K562 (cell line): ENCODE results near the gene ADCY5. TPM values are rescaled to one million over a fixed set of nuclear protein-coding genes. Genes with fewer than 3 reads are reported as not detected.

Source experiments
- ATAC-seq: fragments of 200-7000 bp; cut with Tn5 transposase; 3 replicates; pipeline ENCODE4 v1.9.1; 2020; ENCODE audit warnings: moderate library complexity
- BruUV-seq: library from RNA; stranded (reverse); fragments of 400-500 nt; replicated peaks from 2 replicates; lab custom pipeline; 2021; lab: Mats Ljungman, UMichigan
- CTCF ChIA-PET: fragments of 300-600 bp; formaldehyde crosslinking; extraction: SDS; loops from one replicate; lab custom pipeline; 2021; ENCODE audit warnings: low intra/inter-chr PET ratio; lab: Yijun Ruan, JAX
- POLR2A ChIA-PET: fragments of 300-600, 350-650 bp; sonication (Branson Sonifier 250); formaldehyde crosslinking; extraction: SDS; loops from one replicate; lab custom pipeline; 2021; ENCODE audit warnings: antibody characterized with exemption, inconsistent platforms; lab: Yijun Ruan, JAX
- DNase-seq, 4 experiments: peaks; one replicate each; pipeline versions ENCODE4 v3.0.0 to v3.0.0-alpha.2; 2011 to 2018; ENCODE audit warnings: low spot score in 3 of 4, mixed read lengths in 3 of 4; ENCODE audit errors: extremely low read depth in 1 of 4
- FAIRE-seq: peaks from 2 replicates; lab custom pipeline; 2011; peaks lifted over from hg19 to GRCh38; lab: Jason Lieb, UNC
- H2AFZ ChIP-seq: 2 replicates; pipeline ENCODE4 v1.6.0; 2011; ENCODE audit warnings: low read depth, low read length, control low read depth, inconsistent platforms
- H3K27ac ChIP-seq: fragments of 200-600 bp; 3 replicates; pipeline ENCODE4 v1.8.0; 2011; ENCODE audit warnings: low read depth, mild to moderate bottlenecking, control low read depth, inconsistent platforms, low read length, moderate library complexity, mixed read lengths; ENCODE audit errors: extremely low read depth
- H3K27me3 ChIP-seq, 2 experiments: fragments of 300-600 bp in 1 of 2; 2 replicates in 1 of 2; 3 replicates in 1 of 2; pipeline versions ENCODE4 v1.6.0 to v1.8.0; 2011; ENCODE audit warnings: inconsistent platforms in 2 of 2, low read length in 2 of 2, mild to moderate bottlenecking in 1 of 2, mixed read lengths in 1 of 2, moderate library complexity in 1 of 2; ENCODE audit not compliant: control insufficient read depth in 2 of 2, insufficient read depth in 2 of 2
- H3K36me3 ChIP-seq: fragments of 300-600 bp; 3 replicates; pipeline ENCODE4 v1.8.0; 2011; ENCODE audit warnings: mild to moderate bottlenecking, low read length, inconsistent platforms; ENCODE audit not compliant: control insufficient read depth, insufficient read depth
- H3K4me1 ChIP-seq, 2 experiments: fragments of 200-600 bp in 1 of 2; replicated peaks in 1 of 2; 2 replicates in 1 of 2; 3 replicates in 1 of 2; pipeline versions ENCODE4 v1.5.1 to v1.8.0; 2011; ENCODE audit warnings: inconsistent platforms in 2 of 2, low read length in 2 of 2, mild to moderate bottlenecking in 1 of 2, mixed read lengths in 1 of 2, moderate library complexity in 1 of 2; ENCODE audit not compliant: control insufficient read depth in 2 of 2, insufficient read depth in 2 of 2
- H3K4me2 ChIP-seq: 2 replicates; pipeline ENCODE4 v1.6.1; 2011; ENCODE audit warnings: low read length, control low read depth, inconsistent platforms, mixed read lengths; ENCODE audit not compliant: insufficient read depth
- H3K4me3 ChIP-seq: fragments of 200-600 bp; sonication (generic), shearing (Covaris generic); 2 replicates; pipeline ENCODE4 v1.5.1; 2016; ENCODE audit warnings: control low read depth, inconsistent platforms
- H3K79me2 ChIP-seq: fragments of 200-600 bp; 3 replicates; pipeline ENCODE4 v1.8.0; 2011; ENCODE audit warnings: low read length, inconsistent platforms; ENCODE audit not compliant: control insufficient read depth, insufficient read depth
- H3K9ac ChIP-seq, 2 experiments: 2 replicates each; pipeline versions ENCODE4 v1.6.0 to v1.6.1; 2011; ENCODE audit warnings: low read depth in 2 of 2, low read length in 2 of 2, control low read depth in 1 of 2, inconsistent platforms in 1 of 2, mild to moderate bottlenecking in 1 of 2, mixed read lengths in 1 of 2; ENCODE audit not compliant: insufficient read depth in 1 of 2
- H3K9me1 ChIP-seq: one replicate; pipeline ENCODE4 v1.6.0; 2011; ENCODE audit warnings: inconsistent platforms, mild to moderate bottlenecking, low read length, moderate library complexity; ENCODE audit not compliant: control insufficient read depth, insufficient read depth
- H3K9me3 ChIP-seq: replicated peaks from 2 replicates; pipeline ENCODE4 v1.5.1; 2011; ENCODE audit warnings: low read depth, low read length, inconsistent platforms; ENCODE audit not compliant: control insufficient read depth, insufficient read depth
- H4K20me1 ChIP-seq: replicated peaks from 2 replicates; pipeline ENCODE4 v1.6.1; 2011; ENCODE audit warnings: low read length, inconsistent platforms, mixed read lengths; ENCODE audit not compliant: control insufficient read depth, insufficient read depth
- FOSL1 ChIP-seq: fragments of 200-800 bp; sonication (Bioruptor generic); conservative IDR thresholded peaks from 2 replicates; pipeline ENCODE4 v1.6.1; 2016; ENCODE audit warnings: missing genetic modification characterization, missing compliant biosample characterization
- POLR2B ChIP-seq: fragments of 450-650 bp; IDR thresholded peaks from 2 replicates; pipeline ENCODE4 v1.6.1; 2018; ENCODE audit warnings: low read depth; ENCODE audit not compliant: partially characterized antibody
- RAD21 ChIP-seq, 2 experiments: fragments of 250-450 bp in 1 of 2; fragments of 450-650 bp in 1 of 2; sonication (Bioruptor Pico) in 1 of 2; formaldehyde crosslinking in 1 of 2; IDR thresholded peaks in 1 of 2; conservative IDR thresholded peaks in 1 of 2; 2 replicates each; pipeline versions ENCODE4 v1.4.0 to v1.8.0; 2020 to 2022; ENCODE audit warnings: mild to moderate bottlenecking in 2 of 2, moderate library complexity in 1 of 2
- WGBS: fragments of 100-300 bp; shearing (Covaris generic); methylation state at CpG from one replicate; pipeline ENCODE4 v1.1.6; 2016; ENCODE audit warnings: low coverage, mixed read lengths; ENCODE audit not compliant: insufficient coverage; ENCODE audit errors: missing lambda C conversion rate; 5-methylcytosine and 5-hydroxymethylcytosine counted together
- in situ Hi-C: fragments of 300-500 bp; cut with MboI; formaldehyde crosslinking; loops from 4 replicates; pipeline ENCODE4 v1.15.0; 2018; ENCODE audit warnings: inconsistent platforms, mixed read lengths
- intact Hi-C: fragments of 100-400 bp; cut with micrococcal nuclease; formaldehyde crosslinking; loops from 2 replicates; pipeline ENCODE4 v1.14.2; 2022
- polyA plus RNA-seq, 8 experiments: library from polyadenylated mRNA; depleted of rRNA in 4 of 8; stranded (reverse) in 5 of 8; unstranded in 3 of 8; fragments of >200 nt; fragmentation: Nextera tagmentation in 2 of 8; fragmentation: Illumina TruSeq in 1 of 8; extraction: Ambion mirVana in 2 of 8; extraction: Trizol in 1 of 8; gene quantifications; 2 replicates each; pipeline versions ENCODE4 v1.2.1 to v1.2.3, GENCODE V29; 2011 to 2014; ENCODE audit warnings: inconsistent platforms in 1 of 8, missing spikeins in 1 of 8
- total RNA-seq, 7 experiments: library from RNA; depleted of rRNA in 6 of 7; stranded (reverse); fragments of >200 nt in 6 of 7; fragmentation: Illumina TruSeq in 2 of 7; extraction: Trizol in 2 of 7; gene quantifications; 2 replicates each; pipeline versions ENCODE4 v1.2.1 to v1.2.3, GENCODE V29; 2011 to 2021; ENCODE audit warnings: low replicate concordance in 1 of 7
- TF ChIP-seq, protein P1 (sequence below), 3 experiments: IDR thresholded peaks in 2 of 3; conservative IDR thresholded peaks in 1 of 3; 2 replicates each; pipeline ENCODE4 v1.5.1; 2011 to 2012; ENCODE audit warnings: low read length in 3 of 3, mild to moderate bottlenecking in 3 of 3, control low read depth in 2 of 3, improper control_type of control experiment in 1 of 3, inconsistent platforms in 1 of 3, low read depth in 1 of 3, mixed read lengths in 1 of 3, moderate library complexity in 1 of 3; ENCODE audit not compliant: insufficient read depth in 2 of 3
- TF ChIP-seq, protein P2 (sequence below), 2 experiments: fragments of 450-650 bp; formaldehyde crosslinking in 1 of 2; IDR thresholded peaks; 2 replicates each; pipeline versions ENCODE4 v1.4.0 to v1.6.1; 2014 to 2020; ENCODE audit warnings: mild to moderate bottlenecking in 2 of 2, borderline replicate concordance in 1 of 2, low read depth in 1 of 2
- TF ChIP-seq, protein P3 (sequence below): fragments of 200-400 bp; formaldehyde crosslinking; IDR thresholded peaks from 2 replicates; pipeline ENCODE4 v1.6.1; 2017; ENCODE audit warnings: mild to moderate bottlenecking, low read depth, low read length, moderate library complexity

The ADCY5 gene
- total and polyA plus RNA-seq, 9 of the 15 experiments (the other 6 are each of a cell fraction or from before 2014, with no cell fraction given): under 0.01 TPM; not detected in 8

DNA sequence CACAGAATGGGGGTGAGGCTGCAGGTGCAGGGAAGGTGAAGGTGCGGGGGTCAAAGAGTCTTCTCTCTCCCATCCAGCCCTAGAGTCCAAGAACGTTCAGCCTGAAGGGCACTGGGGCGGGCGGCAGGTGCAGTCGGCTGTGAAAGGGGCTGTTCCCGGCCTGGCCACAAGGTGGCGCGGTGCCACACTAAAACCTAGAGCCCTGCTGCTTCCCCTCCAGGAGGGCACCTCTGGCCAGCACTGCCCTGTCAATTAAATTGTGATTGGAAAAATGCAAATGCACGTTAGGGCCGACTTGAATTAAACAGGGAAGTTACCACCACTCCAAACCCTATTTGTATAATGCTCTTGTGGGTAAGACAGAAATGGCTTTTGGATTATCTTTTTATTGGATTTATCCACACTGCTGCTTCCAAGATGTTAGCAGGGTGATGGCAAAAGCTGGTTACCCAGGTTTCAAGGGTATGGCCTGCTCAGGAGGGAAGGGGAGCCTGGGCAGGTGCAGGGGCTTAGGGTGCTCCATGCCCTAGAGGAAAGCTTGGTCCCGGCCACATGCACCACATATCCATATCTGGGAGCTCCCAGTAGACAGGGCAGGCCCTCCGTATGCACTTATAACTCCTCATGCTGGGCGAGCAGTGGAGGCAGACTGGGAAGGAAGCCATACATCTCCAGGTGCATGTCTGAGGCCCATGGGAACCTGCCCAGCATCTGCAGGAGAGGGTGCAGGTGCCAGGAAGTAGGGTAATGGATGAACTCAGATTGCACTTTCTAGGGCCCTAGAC lies 119.8 kb downstream of the ADCY5 start:
- Histone ChIP-seq H3K9me3 (no peaks in the 10 kb centered on the region), H2AFZ (no peak overlapping the region), H3K4me3 (no peak overlapping the region), H3K27ac (no peak overlapping the region), H3K9me1 (no peaks in the 10 kb centered on the region), H3K4me1 (peaks cover 0 to 4% of the 10 kb centered on the region in 2 experiments; a peak in 1 of 5 replicates), H3K36me3 (no peaks in the 10 kb centered on the region), H3K9ac (no peak overlapping the region), H4K20me1 (no peaks in the 10 kb centered on the region), H3K4me2 (no peak overlapping the region), H3K27me3 (peaks cover 0 to 37% of the 10 kb centered on the region in 2 experiments; a peak in 3 of 5 replicates), H3K79me2 (no peaks in the 10 kb centered on the region)
- DNase-seq (peak; percentile 65 to 70 (median 67)), ATAC-seq (peak; percentile 96), FAIRE-seq (no peak)
- in situ Hi-C loops: no loop called here
- intact Hi-C loops: loop anchor here (1.0 to 2.0 kb wide), 2 partner anchors 160 to 230 kb away; no protein-coding TSS in a partner anchor
- CTCF ChIA-PET: interaction anchor here (0.7 to 2.0 kb wide), 3 partner anchors 46 to 230 kb away, joined by 4 to 13 read pairs (median 13); no protein-coding TSS in a partner anchor
- WGBS: 0% methylated on average over 5 of the region's 13 CpGs
- BruUV-seq: no TSS peak
- POLR2A ChIA-PET: no interaction called here
- peak; percentile 61 to 80 for TF ChIP-seq RAD21 (CRISPR knock-in tag; conservative IDR thresholded peaks at IDR 0.05 in 1 of 2, IDR thresholded peaks at IDR 0.05 in 1 of 2)
- TF ChIP-seq FOSL1: no peak
- TF ChIP-seq, protein P1, sequence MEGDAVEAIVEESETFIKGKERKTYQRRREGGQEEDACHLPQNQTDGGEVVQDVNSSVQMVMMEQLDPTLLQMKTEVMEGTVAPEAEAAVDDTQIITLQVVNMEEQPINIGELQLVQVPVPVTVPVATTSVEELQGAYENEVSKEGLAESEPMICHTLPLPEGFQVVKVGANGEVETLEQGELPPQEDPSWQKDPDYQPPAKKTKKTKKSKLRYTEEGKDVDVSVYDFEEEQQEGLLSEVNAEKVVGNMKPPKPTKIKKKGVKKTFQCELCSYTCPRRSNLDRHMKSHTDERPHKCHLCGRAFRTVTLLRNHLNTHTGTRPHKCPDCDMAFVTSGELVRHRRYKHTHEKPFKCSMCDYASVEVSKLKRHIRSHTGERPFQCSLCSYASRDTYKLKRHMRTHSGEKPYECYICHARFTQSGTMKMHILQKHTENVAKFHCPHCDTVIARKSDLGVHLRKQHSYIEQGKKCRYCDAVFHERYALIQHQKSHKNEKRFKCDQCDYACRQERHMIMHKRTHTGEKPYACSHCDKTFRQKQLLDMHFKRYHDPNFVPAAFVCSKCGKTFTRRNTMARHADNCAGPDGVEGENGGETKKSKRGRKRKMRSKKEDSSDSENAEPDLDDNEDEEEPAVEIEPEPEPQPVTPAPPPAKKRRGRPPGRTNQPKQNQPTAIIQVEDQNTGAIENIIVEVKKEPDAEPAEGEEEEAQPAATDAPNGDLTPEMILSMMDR (IDR thresholded peaks at IDR 0.05 in 2 of 3, conservative IDR thresholded peaks at IDR 0.05 in 1 of 3; ENCODE audit: insufficient read depth in 2 of 3, low read depth in 1 of 3, low read length in 3 of 3): peak; percentile 75 to 79 (median 77)
- no peak for TF ChIP-seq POLR2B
- TF ChIP-seq, protein P2, sequence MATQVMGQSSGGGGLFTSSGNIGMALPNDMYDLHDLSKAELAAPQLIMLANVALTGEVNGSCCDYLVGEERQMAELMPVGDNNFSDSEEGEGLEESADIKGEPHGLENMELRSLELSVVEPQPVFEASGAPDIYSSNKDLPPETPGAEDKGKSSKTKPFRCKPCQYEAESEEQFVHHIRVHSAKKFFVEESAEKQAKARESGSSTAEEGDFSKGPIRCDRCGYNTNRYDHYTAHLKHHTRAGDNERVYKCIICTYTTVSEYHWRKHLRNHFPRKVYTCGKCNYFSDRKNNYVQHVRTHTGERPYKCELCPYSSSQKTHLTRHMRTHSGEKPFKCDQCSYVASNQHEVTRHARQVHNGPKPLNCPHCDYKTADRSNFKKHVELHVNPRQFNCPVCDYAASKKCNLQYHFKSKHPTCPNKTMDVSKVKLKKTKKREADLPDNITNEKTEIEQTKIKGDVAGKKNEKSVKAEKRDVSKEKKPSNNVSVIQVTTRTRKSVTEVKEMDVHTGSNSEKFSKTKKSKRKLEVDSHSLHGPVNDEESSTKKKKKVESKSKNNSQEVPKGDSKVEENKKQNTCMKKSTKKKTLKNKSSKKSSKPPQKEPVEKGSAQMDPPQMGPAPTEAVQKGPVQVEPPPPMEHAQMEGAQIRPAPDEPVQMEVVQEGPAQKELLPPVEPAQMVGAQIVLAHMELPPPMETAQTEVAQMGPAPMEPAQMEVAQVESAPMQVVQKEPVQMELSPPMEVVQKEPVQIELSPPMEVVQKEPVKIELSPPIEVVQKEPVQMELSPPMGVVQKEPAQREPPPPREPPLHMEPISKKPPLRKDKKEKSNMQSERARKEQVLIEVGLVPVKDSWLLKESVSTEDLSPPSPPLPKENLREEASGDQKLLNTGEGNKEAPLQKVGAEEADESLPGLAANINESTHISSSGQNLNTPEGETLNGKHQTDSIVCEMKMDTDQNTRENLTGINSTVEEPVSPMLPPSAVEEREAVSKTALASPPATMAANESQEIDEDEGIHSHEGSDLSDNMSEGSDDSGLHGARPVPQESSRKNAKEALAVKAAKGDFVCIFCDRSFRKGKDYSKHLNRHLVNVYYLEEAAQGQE (IDR thresholded peaks at IDR 0.05; ENCODE audit: borderline replicate concordance): peak; percentile 49; the same call in 1 of the 2 replicates
- TF ChIP-seq, protein P2 (CRISPR knock-in tag; IDR thresholded peaks at IDR 0.05; ENCODE audit: low read depth): no peak
- TF ChIP-seq, protein P3, sequence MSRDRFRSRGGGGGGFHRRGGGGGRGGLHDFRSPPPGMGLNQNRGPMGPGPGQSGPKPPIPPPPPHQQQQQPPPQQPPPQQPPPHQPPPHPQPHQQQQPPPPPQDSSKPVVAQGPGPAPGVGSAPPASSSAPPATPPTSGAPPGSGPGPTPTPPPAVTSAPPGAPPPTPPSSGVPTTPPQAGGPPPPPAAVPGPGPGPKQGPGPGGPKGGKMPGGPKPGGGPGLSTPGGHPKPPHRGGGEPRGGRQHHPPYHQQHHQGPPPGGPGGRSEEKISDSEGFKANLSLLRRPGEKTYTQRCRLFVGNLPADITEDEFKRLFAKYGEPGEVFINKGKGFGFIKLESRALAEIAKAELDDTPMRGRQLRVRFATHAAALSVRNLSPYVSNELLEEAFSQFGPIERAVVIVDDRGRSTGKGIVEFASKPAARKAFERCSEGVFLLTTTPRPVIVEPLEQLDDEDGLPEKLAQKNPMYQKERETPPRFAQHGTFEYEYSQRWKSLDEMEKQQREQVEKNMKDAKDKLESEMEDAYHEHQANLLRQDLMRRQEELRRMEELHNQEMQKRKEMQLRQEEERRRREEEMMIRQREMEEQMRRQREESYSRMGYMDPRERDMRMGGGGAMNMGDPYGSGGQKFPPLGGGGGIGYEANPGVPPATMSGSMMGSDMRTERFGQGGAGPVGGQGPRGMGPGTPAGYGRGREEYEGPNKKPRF: no peak
